Measurements from ENCODE around the gene CALCB.

GRCh38 chr11:15091175-15091574 is 17.8 kb downstream of the CALCB start:
- TF ChIP-seq EZH2 (IDR thresholded peaks at IDR 0.05; ENCODE audit: insufficient read depth, poor library complexity, severe bottlenecking) (no peak), EZH2phosphoT487 (IDR thresholded peaks at IDR 0.05; ENCODE audit: insufficient read depth, low read depth) (no peak)
